GM23338 (cell line): ENCODE data around the gene NGEF. TPM values are rescaled to one million over a fixed set of nuclear protein-coding genes. Genes with fewer than 3 reads are reported as not detected.

Experiments
- ATAC-seq: fragments of 200-7000 bp; cut with Tn5 transposase; 3 replicates; pipeline ENCODE4 v1.9.1; 2020
- DNase-seq: peaks from one replicate; pipeline ENCODE4 v3.0.0-alpha.2; 2015; ENCODE audit warnings: low spot score
- H2AFZ ChIP-seq: fragments of 200-600 bp; sonication (generic); 2 replicates; pipeline ENCODE4 v1.8.0; 2016; ENCODE audit warnings: antibody characterized with exemption, mild to moderate bottlenecking, moderate library complexity
- H3F3A ChIP-seq: fragments of 200-600 bp; sonication (generic); replicated peaks from 2 replicates; pipeline ENCODE4 v1.8.0; 2017; ENCODE audit warnings: antibody characterized with exemption, mixed run types, low read depth
- H3K27ac ChIP-seq: fragments of 200-600 bp; sonication (generic); 2 replicates; pipeline ENCODE4 v1.6.1; 2016; ENCODE audit warnings: low read depth
- H3K27me3 ChIP-seq: fragments of 200-600 bp; sonication (generic); 2 replicates; pipeline ENCODE4 v1.8.0; 2016; ENCODE audit warnings: mild to moderate bottlenecking, mixed run types, moderate library complexity; ENCODE audit not compliant: insufficient read depth
- H3K36me3 ChIP-seq: fragments of 200-600 bp; sonication (generic); 2 replicates; pipeline ENCODE4 v1.8.0; 2016; ENCODE audit warnings: mild to moderate bottlenecking; ENCODE audit not compliant: insufficient read depth
- H3K4me1 ChIP-seq: fragments of 200-600 bp; sonication (generic); 2 replicates; pipeline ENCODE4 v1.8.0; 2016; ENCODE audit warnings: mild to moderate bottlenecking, moderate library complexity; ENCODE audit not compliant: insufficient read depth
- H3K4me2 ChIP-seq: fragments of 200-600 bp; sonication (generic); 2 replicates; pipeline ENCODE4 v1.7.1; 2017; ENCODE audit warnings: mixed run types
- H3K4me3 ChIP-seq: fragments of 200-600 bp; sonication (generic); 2 replicates; pipeline ENCODE4 v1.6.1; 2016; ENCODE audit warnings: mixed run types
- H3K79me2 ChIP-seq: fragments of 200-600 bp; sonication (generic); replicated peaks from 2 replicates; pipeline ENCODE4 v1.8.0; 2017; ENCODE audit warnings: mild to moderate bottlenecking; ENCODE audit not compliant: insufficient read depth
- H3K9me2 ChIP-seq: fragments of 200-600 bp; sonication (generic); 2 replicates; pipeline ENCODE4 v1.8.0; 2017; ENCODE audit not compliant: insufficient read depth
- H4K20me1 ChIP-seq: fragments of 200-600 bp; sonication (generic); replicated peaks from 2 replicates; pipeline ENCODE4 v1.8.0; 2017; ENCODE audit warnings: mild to moderate bottlenecking; ENCODE audit not compliant: insufficient read depth
- H3K27ac Mint-ChIP-seq: 2 replicates; pipeline ENCODE4 v1.8.0; 2020; ENCODE audit warnings: inconsistent platforms, mild to moderate bottlenecking, moderate library complexity, mixed read lengths
- H3K27me3 Mint-ChIP-seq: 3 replicates; pipeline ENCODE4 v1.8.0; 2022; ENCODE audit warnings: low read depth, mild to moderate bottlenecking, moderate library complexity, mixed read lengths, inconsistent platforms; ENCODE audit not compliant: insufficient read depth, poor library complexity
- H3K36me3 Mint-ChIP-seq: 3 replicates; pipeline ENCODE4 v1.8.0; 2021; ENCODE audit warnings: low read depth, mild to moderate bottlenecking, inconsistent platforms, moderate library complexity, mixed read lengths
- H3K4me1 Mint-ChIP-seq: 3 replicates; pipeline ENCODE4 v1.8.0; 2020; ENCODE audit warnings: mild to moderate bottlenecking, inconsistent platforms, mixed read lengths
- H3K4me3 Mint-ChIP-seq: 3 replicates; pipeline ENCODE4 v1.8.0; 2021; ENCODE audit warnings: moderate library complexity, mild to moderate bottlenecking, inconsistent platforms, mixed read lengths
- H3K9me3 Mint-ChIP-seq: 3 replicates; pipeline ENCODE4 v1.8.0; 2020; ENCODE audit warnings: moderate library complexity, mild to moderate bottlenecking, inconsistent platforms, mixed read lengths
- CREB1 ChIP-seq: fragments of 250-450 bp; sonication (Bioruptor Pico); IDR thresholded peaks from 2 replicates; pipeline ENCODE4 v1.5.0; 2020; ENCODE audit warnings: low read depth, mild to moderate bottlenecking, moderate library complexity
- EZH2 ChIP-seq: fragments of 200-600 bp; sonication (generic); IDR thresholded peaks from one replicate; pipeline ENCODE4 v1.8.0; 2017; ENCODE audit warnings: antibody characterized with exemption, mild to moderate bottlenecking, low read depth; ENCODE audit not compliant: unreplicated experiment
- POLR2AphosphoS5 ChIP-seq: IDR thresholded peaks from 2 replicates; pipeline ENCODE4 v1.6.1; 2016; ENCODE audit warnings: antibody characterized with exemption, low read depth
- STAT1 ChIP-seq: IDR thresholded peaks from one replicate; pipeline ENCODE4 v1.6.1; 2016; ENCODE audit warnings: antibody characterized with exemption; ENCODE audit not compliant: unreplicated experiment
- ZNF114 ChIP-seq: fragments of 250-450 bp; sonication (Bioruptor Pico); IDR thresholded peaks from 2 replicates; pipeline ENCODE4 v1.5.0; 2020; ENCODE audit warnings: mild to moderate bottlenecking, moderate library complexity
- ZNF331 ChIP-seq: fragments of 250-450 bp; sonication (Bioruptor Pico); IDR thresholded peaks from 2 replicates; pipeline ENCODE4 v1.5.0; 2020; ENCODE audit warnings: low read depth, mild to moderate bottlenecking, moderate library complexity
- ZNF462 ChIP-seq: fragments of 250-450 bp; sonication (Bioruptor Pico); IDR thresholded peaks from 2 replicates; pipeline ENCODE4 v1.5.0; 2020; ENCODE audit warnings: mild to moderate bottlenecking, moderate library complexity
- polyA plus RNA-seq: library from polyadenylated mRNA; unstranded; fragments of >200 nt; fragmentation: Nextera tagmentation; extraction: Ambion mirVana; gene quantifications from 2 replicates; pipeline ENCODE4 v1.2.1, GENCODE V29; 2016
- total RNA-seq: library from RNA; depleted of rRNA; stranded (reverse); fragments of >200 nt; shearing (Covaris generic); gene quantifications from 2 replicates; pipeline ENCODE4 v1.2.3, GENCODE V29; 2014
- TF ChIP-seq, protein P1 (sequence below): IDR thresholded peaks from one replicate; pipeline ENCODE4 v1.6.1; 2018; ENCODE audit warnings: antibody characterized with exemption; ENCODE audit not compliant: unreplicated experiment

NGEF gene
- total and polyA plus RNA-seq, 2 experiments from 2014 or later = 1.8 to 5.4 TPM

DNA sequence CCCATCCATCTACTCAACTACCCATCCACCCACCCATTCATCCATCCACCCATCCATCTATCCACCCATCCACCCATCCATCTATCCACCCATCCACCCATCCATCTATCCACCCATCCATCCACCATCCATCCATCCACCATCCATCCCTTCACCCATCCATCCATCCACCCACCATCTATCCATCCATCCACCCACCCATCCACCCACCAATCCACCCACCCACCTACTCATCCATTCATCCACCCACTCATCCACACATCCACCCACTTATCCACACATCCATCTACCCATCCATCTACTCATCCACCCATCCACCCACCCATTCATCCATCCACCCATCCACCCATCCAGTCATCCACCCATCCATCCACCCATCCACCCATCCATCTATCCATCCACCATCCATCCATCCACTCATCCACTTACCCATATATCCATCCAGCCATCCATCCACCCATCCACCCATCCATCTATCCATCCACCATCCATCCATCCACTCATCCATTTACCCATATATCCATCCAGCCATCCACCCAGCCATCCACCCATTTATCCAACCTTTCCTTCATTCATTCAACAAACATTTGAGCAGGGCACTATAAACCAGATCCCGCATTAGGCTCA, 2.1 kb upstream of the NGEF start (continued):
- TF ChIP-seq ZNF462 (CRISPR knock-in tag) (no peak), STAT1 (no peak)

DNA sequence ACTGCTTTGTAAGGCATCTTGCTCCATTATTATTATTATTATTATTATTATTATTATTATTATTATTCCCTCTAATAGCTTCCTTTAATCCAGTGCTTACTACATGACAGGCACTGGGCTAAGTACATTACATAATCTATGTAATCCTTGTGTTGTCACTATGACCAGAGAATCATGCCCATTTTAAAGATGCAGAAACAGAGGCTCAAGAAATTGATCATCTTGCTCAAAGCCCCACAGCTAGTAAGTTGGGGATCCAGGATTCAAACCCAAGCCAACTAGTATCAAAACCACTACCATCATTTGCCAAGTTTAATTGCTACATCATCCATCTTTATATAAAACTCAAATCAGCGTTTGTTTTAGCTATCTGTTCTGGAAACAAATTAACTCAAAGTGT, 594 bp upstream of the NGEF start:
- Mint-ChIP-seq H3K9me3 (no peaks in the 10 kb centered on the region), H3K4me3 (no peak overlapping the region), H3K36me3 (no peaks in the 10 kb centered on the region), H3K27me3 (peaks cover 9% of the 10 kb centered on the region), H3K4me1 (no peaks in the 10 kb centered on the region), H3K27ac (no peak overlapping the region)
- Histone ChIP-seq H2AFZ (no peak overlapping the region), H3F3A (no peaks in the 10 kb centered on the region), H4K20me1 (no peaks in the 10 kb centered on the region), H3K79me2 (no peaks in the 10 kb centered on the region), H3K9me2 (no peaks in the 10 kb centered on the region), H3K4me3 (no peak overlapping the region), H3K36me3 (no peaks in the 10 kb centered on the region), H3K4me1 (no peaks in the 10 kb centered on the region), H3K27me3 (no peaks in the 10 kb centered on the region), H3K27ac (no peak overlapping the region), H3K4me2 (no peak overlapping the region)
- no peak for DNase-seq
- no peak for ATAC-seq
- TF ChIP-seq CREB1 (CRISPR knock-in tag) = no peak
- TF ChIP-seq ZNF331 (CRISPR knock-in tag) = no peak
- TF ChIP-seq, protein P1, sequence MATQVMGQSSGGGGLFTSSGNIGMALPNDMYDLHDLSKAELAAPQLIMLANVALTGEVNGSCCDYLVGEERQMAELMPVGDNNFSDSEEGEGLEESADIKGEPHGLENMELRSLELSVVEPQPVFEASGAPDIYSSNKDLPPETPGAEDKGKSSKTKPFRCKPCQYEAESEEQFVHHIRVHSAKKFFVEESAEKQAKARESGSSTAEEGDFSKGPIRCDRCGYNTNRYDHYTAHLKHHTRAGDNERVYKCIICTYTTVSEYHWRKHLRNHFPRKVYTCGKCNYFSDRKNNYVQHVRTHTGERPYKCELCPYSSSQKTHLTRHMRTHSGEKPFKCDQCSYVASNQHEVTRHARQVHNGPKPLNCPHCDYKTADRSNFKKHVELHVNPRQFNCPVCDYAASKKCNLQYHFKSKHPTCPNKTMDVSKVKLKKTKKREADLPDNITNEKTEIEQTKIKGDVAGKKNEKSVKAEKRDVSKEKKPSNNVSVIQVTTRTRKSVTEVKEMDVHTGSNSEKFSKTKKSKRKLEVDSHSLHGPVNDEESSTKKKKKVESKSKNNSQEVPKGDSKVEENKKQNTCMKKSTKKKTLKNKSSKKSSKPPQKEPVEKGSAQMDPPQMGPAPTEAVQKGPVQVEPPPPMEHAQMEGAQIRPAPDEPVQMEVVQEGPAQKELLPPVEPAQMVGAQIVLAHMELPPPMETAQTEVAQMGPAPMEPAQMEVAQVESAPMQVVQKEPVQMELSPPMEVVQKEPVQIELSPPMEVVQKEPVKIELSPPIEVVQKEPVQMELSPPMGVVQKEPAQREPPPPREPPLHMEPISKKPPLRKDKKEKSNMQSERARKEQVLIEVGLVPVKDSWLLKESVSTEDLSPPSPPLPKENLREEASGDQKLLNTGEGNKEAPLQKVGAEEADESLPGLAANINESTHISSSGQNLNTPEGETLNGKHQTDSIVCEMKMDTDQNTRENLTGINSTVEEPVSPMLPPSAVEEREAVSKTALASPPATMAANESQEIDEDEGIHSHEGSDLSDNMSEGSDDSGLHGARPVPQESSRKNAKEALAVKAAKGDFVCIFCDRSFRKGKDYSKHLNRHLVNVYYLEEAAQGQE = no peak
- no peak for TF ChIP-seq POLR2AphosphoS5
- TF ChIP-seq EZH2 = no peak
- no peak for TF ChIP-seq ZNF114 (CRISPR knock-in tag)
